Spleen (tissue), 11 donors: ENCODE results near the gene ANP32A. TPM values are rescaled to one million over a fixed set of nuclear protein-coding genes. Genes with fewer than 3 reads are reported as not detected.

Experiments used
- DNase-seq: peaks from one replicate; pipeline ENCODE4 v3.0.0-alpha.2; 2020
- H3K27ac ChIP-seq, 8 donors: fragments of 200-600 bp; sonication (generic) in 7 of 8; 1 replicate in 4 of 8; 2 replicates in 4 of 8; pipeline versions ENCODE4 v1.5.0 to v1.8.0; 2016 to 2021; ENCODE audit warnings: inconsistent platforms in 4 of 8, mild to moderate bottlenecking in 4 of 8, moderate library complexity in 1 of 8
- H3K27me3 ChIP-seq, 7 donors: fragments of 200-600 bp; sonication (generic) in 6 of 7; replicated peaks in 1 of 7; 1 replicate in 4 of 7; 2 replicates in 3 of 7; pipeline versions ENCODE4 v1.5.0 to v1.8.0; 2016 to 2021; ENCODE audit warnings: inconsistent platforms in 3 of 7, mild to moderate bottlenecking in 1 of 7
- H3K36me3 ChIP-seq, 6 donors: fragments of 200-600 bp; sonication (generic) in 5 of 6; 1 replicate in 4 of 6; 2 replicates in 2 of 6; pipeline versions ENCODE4 v1.5.0 to v1.8.0; 2016 to 2021; ENCODE audit warnings: inconsistent platforms in 2 of 6
- H3K4me1 ChIP-seq, 6 donors: fragments of 200-600 bp; sonication (generic) in 5 of 6; 1 replicate in 3 of 6; 2 replicates in 3 of 6; pipeline versions ENCODE4 v1.5.0 to v1.8.0; 2016 to 2021; ENCODE audit warnings: inconsistent platforms in 3 of 6
- H3K4me3 ChIP-seq, 8 donors: fragments of 200-600 bp; sonication (generic) in 7 of 8; 1 replicate in 4 of 8; 2 replicates in 4 of 8; pipeline versions ENCODE4 v1.5.0 to v1.8.0; 2016 to 2021; ENCODE audit warnings: inconsistent platforms in 4 of 8, mild to moderate bottlenecking in 4 of 8, moderate library complexity in 2 of 8
- H3K9me3 ChIP-seq, 8 donors: fragments of 200-600 bp; sonication (generic) in 7 of 8; 1 replicate in 4 of 8; 2 replicates in 4 of 8; pipeline versions ENCODE4 v1.5.0 to v1.8.0; 2016 to 2021; ENCODE audit warnings: inconsistent platforms in 4 of 8
- POLR2A ChIP-seq, 3 donors: fragments of 450-650 bp; IDR thresholded peaks; one replicate each; pipeline ENCODE4 v1.5.1; 2017; ENCODE audit warnings: antibody characterized with exemption in 3 of 3, mild to moderate bottlenecking in 1 of 3
- POLR2AphosphoS5 ChIP-seq, 3 donors: sonication (generic); formaldehyde crosslinking; IDR thresholded peaks; one replicate each; pipeline ENCODE4 v1.5.1; 2017; ENCODE audit warnings: antibody characterized with exemption in 3 of 3
- WGBS, 5 donors: extraction: QIAGEN DNeasy Blood & Tissue Kit in 3 of 5; methylation state at CpG; one replicate each; pipeline versions ENCODE4 v1.1.5 to v1.1.7; 2013 to 2018; 5-methylcytosine and 5-hydroxymethylcytosine counted together
- intact Hi-C: fragments of 100-400 bp; cut with DNase I; formaldehyde crosslinking; loops from one replicate; pipeline ENCODE4 v1.15.0; 2023; ENCODE audit warnings: low total_unique reads
- polyA plus RNA-seq, 3 donors: library from polyadenylated mRNA; stranded (reverse); fragments of 200-250 nt; gene quantifications; one replicate each; pipeline ENCODE4 v1.2.1, GENCODE V29; 2013
- total RNA-seq, 7 donors: library from RNA; depleted of rRNA in 3 of 7; stranded (reverse); fragments of >200 nt in 3 of 7; fragmentation: NEBNext Ultra II Directional in 4 of 7; extraction: Animal tissue kit (Norgen Biotek cat#: 25700) in 4 of 7; gene quantifications; one replicate each; pipeline versions ENCODE4 v1.1.0 to v1.2.1, GENCODE V29; 2016 to 2021
- TF ChIP-seq, protein P1 (sequence below), 11 experiments: fragments of 200-600 bp in 7 of 11; fragments of 450-650 bp in 4 of 11; sonication (generic) in 4 of 11; IDR thresholded peaks in 8 of 11; conservative IDR thresholded peaks in 3 of 11; 1 replicate in 7 of 11; 2 replicates in 4 of 11; pipeline versions ENCODE4 v1.4.0 to v1.8.0; 2016 to 2021; ENCODE audit warnings: antibody characterized with exemption in 11 of 11, inconsistent platforms in 4 of 11, mild to moderate bottlenecking in 1 of 11
- donor health status: healthy with polysubstance abuse.
- donor health status: DM: no; HTN: no; CAD: no; lungs with moderate emphysema.
- donor health status: DM: no; HTN: no; CAD: no.
- donor health status: Bipolar disorder and iron deficiency.
- donor health status: healthy.
- donor health status: DM: no; HTN: no; CAD: no.
- donor health status: DM: yes; HTN: yes; CAD: no.

ANP32A gene
- total and polyA plus RNA-seq, 10 donors, result 58.6 to 163 (median 102) TPM

- no peaks in the 10 kb centered on the region for H3K27me3 ChIP-seq
- peak overlapping the region in 2 of 8 donors; percentile 54 to 61 for H3K27ac ChIP-seq
- no peak for DNase-seq
- no peak for TF ChIP-seq POLR2AphosphoS5 (IDR thresholded peaks at IDR 0.05)
- no peak for TF ChIP-seq POLR2A (IDR thresholded peaks at IDR 0.05)
- TF ChIP-seq, protein P1, sequence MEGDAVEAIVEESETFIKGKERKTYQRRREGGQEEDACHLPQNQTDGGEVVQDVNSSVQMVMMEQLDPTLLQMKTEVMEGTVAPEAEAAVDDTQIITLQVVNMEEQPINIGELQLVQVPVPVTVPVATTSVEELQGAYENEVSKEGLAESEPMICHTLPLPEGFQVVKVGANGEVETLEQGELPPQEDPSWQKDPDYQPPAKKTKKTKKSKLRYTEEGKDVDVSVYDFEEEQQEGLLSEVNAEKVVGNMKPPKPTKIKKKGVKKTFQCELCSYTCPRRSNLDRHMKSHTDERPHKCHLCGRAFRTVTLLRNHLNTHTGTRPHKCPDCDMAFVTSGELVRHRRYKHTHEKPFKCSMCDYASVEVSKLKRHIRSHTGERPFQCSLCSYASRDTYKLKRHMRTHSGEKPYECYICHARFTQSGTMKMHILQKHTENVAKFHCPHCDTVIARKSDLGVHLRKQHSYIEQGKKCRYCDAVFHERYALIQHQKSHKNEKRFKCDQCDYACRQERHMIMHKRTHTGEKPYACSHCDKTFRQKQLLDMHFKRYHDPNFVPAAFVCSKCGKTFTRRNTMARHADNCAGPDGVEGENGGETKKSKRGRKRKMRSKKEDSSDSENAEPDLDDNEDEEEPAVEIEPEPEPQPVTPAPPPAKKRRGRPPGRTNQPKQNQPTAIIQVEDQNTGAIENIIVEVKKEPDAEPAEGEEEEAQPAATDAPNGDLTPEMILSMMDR (IDR thresholded peaks at IDR 0.05 in 8 of 11, conservative IDR thresholded peaks at IDR 0.05 in 3 of 11), result no peak
- no peaks in the 10 kb centered on the region for H3K9me3 ChIP-seq
- 83 to 93% (median 85%) methylated on average over 1 of the region's 1 CpG for WGBS, 5 donors
- peaks cover 0 to 39% (median 0%) of the 10 kb centered on the region in 6 donors for H3K36me3 ChIP-seq
- intact Hi-C loops, result no loop called here
- H3K4me3 ChIP-seq, result no peak overlapping the region
- peaks cover 23 to 97% (median 77%) of the 10 kb centered on the region in 6 donors for H3K4me1 ChIP-seq
These were observed 19.8 kb downstream of the ANP32A start for GRCh38 chr15:68800875-68801274.

DNA sequence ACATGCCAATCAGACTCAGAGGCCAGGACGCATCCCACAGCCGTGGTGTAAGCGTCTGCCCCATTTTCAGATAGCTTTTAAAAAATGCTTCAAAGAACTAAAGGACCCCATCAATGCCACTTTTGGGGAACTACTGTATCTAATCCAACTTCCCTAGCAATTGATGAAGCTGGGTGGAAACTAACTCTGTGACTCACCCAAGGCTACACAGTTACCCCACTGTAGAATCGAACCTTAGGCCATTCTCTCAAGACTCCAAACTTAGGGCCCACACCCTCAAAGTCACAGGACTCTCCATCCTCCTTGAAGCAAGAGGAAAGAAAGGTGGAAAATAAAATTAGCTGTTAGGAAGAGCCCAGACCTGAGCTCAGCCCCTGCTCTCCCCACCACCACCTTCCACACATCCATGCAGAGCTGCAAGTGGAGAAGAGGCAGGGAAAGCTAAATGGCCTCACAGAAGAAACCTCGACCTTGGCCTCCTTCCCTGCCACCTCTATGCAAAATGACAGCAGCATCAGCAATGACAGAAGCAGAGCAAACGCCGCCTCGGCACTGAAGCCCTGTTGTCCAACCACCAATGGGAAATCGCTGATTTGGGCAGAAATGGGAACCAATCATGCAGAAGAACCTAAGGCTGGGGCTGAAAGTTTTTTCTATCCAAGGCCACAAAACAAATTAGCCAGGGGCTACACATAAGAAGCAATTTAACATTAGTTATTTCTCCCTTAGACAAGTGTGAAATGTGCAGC is 22.2 kb downstream of the ANP32A start:
- no peak overlapping the region for H3K4me3 ChIP-seq
- no peaks in the 10 kb centered on the region for H3K9me3 ChIP-seq
- TF ChIP-seq POLR2AphosphoS5 (IDR thresholded peaks at IDR 0.05), result no peak
- WGBS, 5 donors, result 68 to 79% (median 75%) methylated on average over 9 of the region's 9 CpGs
- H3K27me3 ChIP-seq, result no peaks in the 10 kb centered on the region
- H3K27ac ChIP-seq, result peak overlapping the region in 3 of 8 donors; percentile 18 to 43 (median 21)
- intact Hi-C loops, result no loop called here
- no peak for DNase-seq
- H3K4me1 ChIP-seq, result peaks cover 46 to 98% (median 92%) of the 10 kb centered on the region in 6 donors
- H3K36me3 ChIP-seq, result peaks cover 0 to 18% (median 0%) of the 10 kb centered on the region in 6 donors

GRCh38 chr15:68797599-68798345 is 22.9 kb downstream of the ANP32A start:
- Histone ChIP-seq H3K4me1 (peaks cover 54 to 98% (median 94%) of the 10 kb centered on the region in 6 donors), H3K4me3 (no peak overlapping the region), H3K36me3 (peaks cover 0 to 11% (median 0%) of the 10 kb centered on the region in 6 donors), H3K27me3 (no peaks in the 10 kb centered on the region), H3K9me3 (no peaks in the 10 kb centered on the region), H3K27ac (peak overlapping the region in 3 of 8 donors; percentile 18 to 86 (median 43))
- no peak for DNase-seq
- TF ChIP-seq POLR2A (IDR thresholded peaks at IDR 0.05) (no peak), POLR2AphosphoS5 (IDR thresholded peaks at IDR 0.05) (no peak)
- TF ChIP-seq, protein P1 (IDR thresholded peaks at IDR 0.05 in 8 of 11, conservative IDR thresholded peaks at IDR 0.05 in 3 of 11), result no peak
- WGBS, 5 donors, result 76 to 88% (median 78%) methylated on average over 5 to 6 of the region's 6 CpGs
- intact Hi-C loops, result no loop called here

GRCh38 chr15:68797191-68797590 is 23.5 kb downstream of the ANP32A start:
- Histone ChIP-seq H3K36me3 (peaks cover 0 to 11% (median 0%) of the 10 kb centered on the region in 6 donors), H3K4me1 (peaks cover 55 to 98% (median 94%) of the 10 kb centered on the region in 6 donors), H3K9me3 (no peaks in the 10 kb centered on the region), H3K27ac (peak overlapping the region in 3 of 8 donors; percentile 18 to 86 (median 43)), H3K27me3 (no peaks in the 10 kb centered on the region), H3K4me3 (no peak overlapping the region)
- TF ChIP-seq, protein P1 (IDR thresholded peaks at IDR 0.05 in 8 of 11, conservative IDR thresholded peaks at IDR 0.05 in 3 of 11), result no peak
- TF ChIP-seq POLR2AphosphoS5 (IDR thresholded peaks at IDR 0.05), result no peak
- no peak for TF ChIP-seq POLR2A (IDR thresholded peaks at IDR 0.05)
- whole genome bisulfite sequencing, 5 donors, result 48 to 64% (median 55%) methylated on average over 3 of the region's 3 CpGs
- intact Hi-C loops, result no loop called here
- no peak for DNase-seq
